Urinary bladder (tissue), 4 donors: Measurements from ENCODE around the gene NKAPL. TPM values are rescaled to one million over a fixed set of nuclear protein-coding genes. Genes with fewer than 3 reads are reported as not detected.

ENCODE experiments used
- DNase-seq: peaks from one replicate; pipeline ENCODE4 v3.0.0-alpha.2; 2015; ENCODE audit errors: extremely low spot score
- H3K27ac ChIP-seq: one replicate; pipeline ENCODE4 v1.5.1; 2013; ENCODE audit warnings: low read depth, mild to moderate bottlenecking, moderate library complexity
- H3K36me3 ChIP-seq: one replicate; pipeline ENCODE4 v1.6.1; 2013; ENCODE audit warnings: mild to moderate bottlenecking, moderate library complexity; ENCODE audit not compliant: insufficient read depth
- H3K4me1 ChIP-seq: one replicate; pipeline ENCODE4 v1.6.1; 2013; ENCODE audit warnings: mild to moderate bottlenecking, moderate library complexity; ENCODE audit not compliant: insufficient read depth
- H3K4me3 ChIP-seq: one replicate; pipeline ENCODE4 v1.5.1; 2013; ENCODE audit warnings: low read depth, low read length
- WGBS: extraction: QIAGEN DNeasy Blood & Tissue Kit; methylation state at CpG from one replicate; pipeline ENCODE4 v1.1.7; 2013; 5-methylcytosine and 5-hydroxymethylcytosine counted together
- polyA plus RNA-seq: library from polyadenylated mRNA; stranded (reverse); fragments of 200-250 nt; gene quantifications from one replicate; pipeline ENCODE4 v1.2.3, GENCODE V29; 2013
- total RNA-seq: library from RNA; depleted of rRNA; stranded (reverse); fragments of >200 nt; gene quantifications from one replicate; pipeline ENCODE4 v1.2.3, GENCODE V29; 2014
- donor health status: healthy with polysubstance abuse.
- donor health status: healthy.

Gene NKAPL
- total and polyA plus RNA-seq, 2 donors = 0.90 to 4.4 TPM

- WGBS = 0% methylated on average over 1 of the region's 1 CpG
- Histone ChIP-seq H3K4me1 (no peaks in the 10 kb centered on the region), H3K4me3 (no peak overlapping the region), H3K27ac (no peak overlapping the region), H3K36me3 (no peaks in the 10 kb centered on the region)
- DNase-seq = no peak
Observed at GRCh38 chr6:28257042-28257441, 2.1 kb upstream of the NKAPL start.

GRCh38 chr6:28263922-28264321 is 4.8 kb downstream of the NKAPL start:
- peaks cover 3% of the 10 kb centered on the region for H3K4me1 ChIP-seq
- DNase-seq = no peak
- H3K27ac ChIP-seq = no peak overlapping the region
- H3K36me3 ChIP-seq = no peaks in the 10 kb centered on the region
- WGBS = 22% methylated on average over 2 of the region's 2 CpGs
- no peak overlapping the region for H3K4me3 ChIP-seq

GRCh38 chr6:28264834-28265401 is 5.8 kb downstream of the NKAPL start:
- no peak overlapping the region for H3K27ac ChIP-seq
- H3K4me1 ChIP-seq = peaks cover 3% of the 10 kb centered on the region
- no peak for DNase-seq
- WGBS = 47% methylated on average over 4 of the region's 4 CpGs
- no peaks in the 10 kb centered on the region for H3K36me3 ChIP-seq
- no peak overlapping the region for H3K4me3 ChIP-seq

GRCh38 chr6:28266563-28266961 is 7.5 kb downstream of the NKAPL start:
- Histone ChIP-seq H3K4me1 (peaks cover 3% of the 10 kb centered on the region), H3K4me3 (peak overlapping the region; percentile 95), H3K36me3 (no peaks in the 10 kb centered on the region), H3K27ac (no peak overlapping the region)
- DNase-seq = no peak
- 10% methylated on average over 5 of the region's 5 CpGs for WGBS

- peak within 1 kb of the TSS; percentile 95 for H3K4me3 ChIP-seq
- peak; percentile 81 for DNase-seq
- H3K36me3 ChIP-seq = no peaks in the 10 kb centered on the region
- H3K4me1 ChIP-seq = peaks cover 3% of the 10 kb centered on the region
- under 1% methylated on average over 32 of the region's 32 CpGs for WGBS
- H3K27ac ChIP-seq = peak within 1 kb of the TSS; percentile 88
Observed at GRCh38 chr6:28266962-28267694, 8.0 kb downstream of the NKAPL start, which contains the start of gene ZSCAN26. TSS of gene ZSCAN26 (plus strand) at chr6:28267143. CDS start at chr6:28271920, 4,777 bp downstream.

- no peak for DNase-seq
- WGBS = 1% methylated on average over 1 of the region's 1 CpG
- Histone ChIP-seq H3K36me3 (no peaks in the 10 kb centered on the region), H3K4me3 (peak overlapping the region; percentile 95), H3K27ac (peak overlapping the region; percentile 16), H3K4me1 (peaks cover 3% of the 10 kb centered on the region)
Observed at GRCh38 chr6:28267695-28268059, 8.6 kb downstream of the NKAPL start.

- no peaks in the 10 kb centered on the region for H3K36me3 ChIP-seq
- DNase-seq = no peak
- H3K4me1 ChIP-seq = peaks cover 2% of the 10 kb centered on the region
- H3K4me3 ChIP-seq = no peak overlapping the region
- no peak overlapping the region for H3K27ac ChIP-seq
Observed at GRCh38 chr6:28269492-28269891, 10.4 kb downstream of the NKAPL start.

GRCh38 chr6:28274888-28275287 is 15.8 kb downstream of the NKAPL start:
- no peak for DNase-seq
- Histone ChIP-seq H3K4me3 (no peak overlapping the region), H3K36me3 (peaks cover 3% of the 10 kb centered on the region), H3K4me1 (no peaks in the 10 kb centered on the region), H3K27ac (no peak overlapping the region)

GRCh38 chr6:28277746-28278145 is 18.6 kb downstream of the NKAPL start:
- WGBS = 70% methylated on average over 3 of the region's 3 CpGs
- no peak for DNase-seq
- no peaks in the 10 kb centered on the region for H3K4me1 ChIP-seq
- no peak overlapping the region for H3K27ac ChIP-seq
- H3K4me3 ChIP-seq = no peak overlapping the region
- H3K36me3 ChIP-seq = peaks cover 3% of the 10 kb centered on the region

- no peak for DNase-seq
- no peak overlapping the region for H3K27ac ChIP-seq
- WGBS = 46% methylated on average over 3 of the region's 3 CpGs
- H3K4me1 ChIP-seq = no peaks in the 10 kb centered on the region
- no peaks in the 10 kb centered on the region for H3K36me3 ChIP-seq
- peak overlapping the region; percentile 63 for H3K4me3 ChIP-seq
Observed at GRCh38 chr6:28280595-28281287, 21.6 kb downstream of the NKAPL start.

- Histone ChIP-seq H3K4me3 (peak within 1 kb of the TSS; percentile 63), H3K27ac (no peak within 1 kb of the TSS), H3K36me3 (no peaks in the 10 kb centered on the region), H3K4me1 (no peaks in the 10 kb centered on the region)
- under 1% methylated on average over 50 of the region's 50 CpGs for WGBS
- DNase-seq = peak; percentile 15
Observed at GRCh38 chr6:28281288-28282064, 22.4 kb downstream of the NKAPL start, which contains the start of gene PGBD1. TSS of gene PGBD1 (plus strand) at chr6:28281572. CDS start at chr6:28283814, 2,242 bp downstream.

GRCh38 chr6:28282926-28283325 is 23.8 kb downstream of the NKAPL start:
- no peak overlapping the region for H3K27ac ChIP-seq
- DNase-seq = no peak
- H3K4me1 ChIP-seq = no peaks in the 10 kb centered on the region
- H3K36me3 ChIP-seq = no peaks in the 10 kb centered on the region
- WGBS = 97% methylated on average over 2 of the region's 2 CpGs
- H3K4me3 ChIP-seq = no peak overlapping the region

GRCh38 chr6:28291573-28291972 is 32.5 kb downstream of the NKAPL start:
- no peak for DNase-seq
- Histone ChIP-seq H3K36me3 (no peaks in the 10 kb centered on the region), H3K4me1 (no peaks in the 10 kb centered on the region), H3K27ac (no peak overlapping the region), H3K4me3 (no peak overlapping the region)
